CD4-positive, CD25-positive, alpha-beta regulatory T cell (primary cell): ENCODE data around the gene DNAI4. TPM values are rescaled to one million over a fixed set of nuclear protein-coding genes. Genes with fewer than 3 reads are reported as not detected.

Experiments used
- ATAC-seq, 2 donors: fragments of 150-1000 bp; cut with Tn5 transposase; one replicate each; pipeline ENCODE4 v1.10.0; 2021; ENCODE audit warnings: low read depth in 2 of 2, moderate number of reproducible peaks in 2 of 2, moderate library complexity in 1 of 2
- DNase-seq, 3 donors: peaks; one replicate each; pipeline versions ENCODE4 v3.0.0 to v3.0.0-alpha.2; 2012 to 2022; ENCODE audit warnings: mixed read lengths in 1 of 3
- H3K27ac ChIP-seq: one replicate; pipeline ENCODE4 v1.7.0; 2013; ENCODE audit warnings: mild to moderate bottlenecking, low read length; ENCODE audit not compliant: insufficient read depth, poor library complexity, severe bottlenecking
- H3K27me3 ChIP-seq: one replicate; pipeline ENCODE4 v1.7.0; 2013; ENCODE audit warnings: low read length; ENCODE audit not compliant: control insufficient read depth, insufficient read depth
- H3K36me3 ChIP-seq: one replicate; pipeline ENCODE4 v1.7.0; 2013; ENCODE audit warnings: mild to moderate bottlenecking, low read length, moderate library complexity; ENCODE audit not compliant: control insufficient read depth, insufficient read depth
- H3K4me1 ChIP-seq: 2 replicates; pipeline ENCODE4 v1.7.0; 2013; ENCODE audit warnings: mild to moderate bottlenecking, low read length; ENCODE audit not compliant: insufficient read depth, control insufficient read depth, poor library complexity, severe bottlenecking
- H3K4me3 ChIP-seq: one replicate; pipeline ENCODE4 v1.7.0; 2013; ENCODE audit warnings: low read depth, mild to moderate bottlenecking, low read length, moderate library complexity
- H3K9me3 ChIP-seq, 2 experiments: 1 replicate in 1 of 2; 2 replicates in 1 of 2; pipeline ENCODE4 v1.7.0; 2013; ENCODE audit warnings: low read length in 2 of 2, mild to moderate bottlenecking in 1 of 2, moderate library complexity in 1 of 2; ENCODE audit not compliant: control insufficient read depth in 2 of 2
- H3K27ac Mint-ChIP-seq, 3 donors: one replicate each; pipeline ENCODE4 v1.8.0; 2020 to 2022; ENCODE audit warnings: mild to moderate bottlenecking in 3 of 3, mixed read lengths in 3 of 3, moderate library complexity in 2 of 3
- H3K27me3 Mint-ChIP-seq: one replicate; pipeline ENCODE4 v1.8.0; 2022; ENCODE audit warnings: mild to moderate bottlenecking, mixed read lengths
- H3K36me3 Mint-ChIP-seq: one replicate; pipeline ENCODE4 v1.8.0; 2020; ENCODE audit warnings: mixed read lengths
- H3K4me1 Mint-ChIP-seq, 4 donors: one replicate each; pipeline ENCODE4 v1.8.0; 2020 to 2022; ENCODE audit warnings: mixed read lengths in 4 of 4, mild to moderate bottlenecking in 1 of 4
- H3K4me3 Mint-ChIP-seq, 4 donors: one replicate each; pipeline ENCODE4 v1.8.0; 2020 to 2022; ENCODE audit warnings: mild to moderate bottlenecking in 4 of 4, mixed read lengths in 4 of 4, moderate library complexity in 3 of 4
- H3K9me3 Mint-ChIP-seq, 7 donors: one replicate each; pipeline ENCODE4 v1.8.0; 2020 to 2022; ENCODE audit warnings: mixed read lengths in 7 of 7, mild to moderate bottlenecking in 3 of 7, moderate library complexity in 2 of 7
- polyA plus RNA-seq, 4 donors: library from polyadenylated mRNA; unstranded; fragments of 300-500 nt; fragmentation: Illumina TruSeq; gene quantifications; one replicate each; pipeline ENCODE4 v1.2.3, GENCODE V29; 2021
- total RNA-seq: library from RNA; stranded (reverse); gene quantifications from one replicate; pipeline ENCODE4 v1.2.3, GENCODE V29; 2022

DNAI4 gene
- total and polyA plus RNA-seq, 5 donors from 2014 or later, result 0.45 to 3.2 (median 2.0) TPM

DNA sequence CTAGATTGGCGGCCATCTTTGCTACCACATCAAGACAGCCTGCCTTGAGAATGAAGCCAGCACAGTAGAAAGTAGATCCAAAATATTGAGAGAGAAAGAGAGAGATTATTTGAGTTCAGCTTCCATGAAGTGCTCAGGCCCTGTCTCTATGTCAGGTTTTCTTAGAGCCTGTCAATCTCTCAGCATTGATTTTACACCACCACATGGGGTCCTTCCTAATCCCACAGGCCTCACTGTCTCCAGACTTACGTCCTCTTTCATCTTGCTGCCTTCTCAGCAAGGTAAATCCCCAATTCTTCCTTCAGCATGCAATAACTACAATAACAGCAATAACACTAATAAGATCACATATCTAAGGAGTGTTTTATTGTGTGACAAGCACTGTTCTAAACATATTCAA, 151.4 kb downstream of the DNAI4 start:
- Mint-ChIP-seq H3K9me3 (no peaks in the 10 kb centered on the region), H3K27ac (peak overlapping the region in 1 of 3 donors; percentile 27), H3K36me3 (no peaks in the 10 kb centered on the region), H3K4me3 (peak overlapping the region in 1 of 4 donors; percentile 31), H3K27me3 (peaks cover 9% of the 10 kb centered on the region), H3K4me1 (peaks cover 6 to 28% (median 26%) of the 10 kb centered on the region in 4 donors)
- H3K4me3 ChIP-seq, result no peak overlapping the region
- no peaks in the 10 kb centered on the region for H3K36me3 ChIP-seq
- peaks cover 6% of the 10 kb centered on the region for H3K27me3 ChIP-seq
- DNase-seq (no peak), ATAC-seq (no peak)
- H3K4me1 ChIP-seq, result peaks cover 20% of the 10 kb centered on the region
- no peak overlapping the region for H3K27ac ChIP-seq
- no peaks in the 10 kb centered on the region for H3K9me3 ChIP-seq

- no peaks in the 10 kb centered on the region for H3K9me3 Mint-ChIP-seq
- no peaks in the 10 kb centered on the region for H3K27me3 ChIP-seq
- peak overlapping the region in 2 of 3 donors; percentile 24 to 82 for H3K27ac Mint-ChIP-seq
- ATAC-seq, result peak in 1 of 2 donors; percentile 41
- H3K4me1 Mint-ChIP-seq, result peaks cover 6 to 28% (median 26%) of the 10 kb centered on the region in 4 donors
- H3K4me1 ChIP-seq, result peaks cover 20% of the 10 kb centered on the region
- H3K4me3 Mint-ChIP-seq, result peak overlapping the region; percentile 15 to 56 (median 46)
- no peaks in the 10 kb centered on the region for H3K9me3 ChIP-seq
- H3K36me3 ChIP-seq, result no peaks in the 10 kb centered on the region
- H3K27ac ChIP-seq, result no peak overlapping the region
- peaks cover 4% of the 10 kb centered on the region for H3K27me3 Mint-ChIP-seq
- H3K36me3 Mint-ChIP-seq, result no peaks in the 10 kb centered on the region
- H3K4me3 ChIP-seq, result no peak overlapping the region
- DNase-seq, result no peak
These were observed 154.0 kb downstream of the DNAI4 start for GRCh38 chr1:66770694-66771093.

- peaks cover 6 to 28% (median 26%) of the 10 kb centered on the region in 4 donors for H3K4me1 Mint-ChIP-seq
- H3K9me3 Mint-ChIP-seq, result no peaks in the 10 kb centered on the region
- peak overlapping the region; percentile 62 for H3K27ac ChIP-seq
- no peaks in the 10 kb centered on the region for H3K27me3 Mint-ChIP-seq
- peak overlapping the region in 3 of 4 donors; percentile 43 to 81 (median 79) for H3K4me3 Mint-ChIP-seq
- H3K4me3 ChIP-seq, result peak overlapping the region; percentile 85
- no peaks in the 10 kb centered on the region for H3K36me3 ChIP-seq
- H3K4me1 ChIP-seq, result peaks cover 20% of the 10 kb centered on the region
- no peaks in the 10 kb centered on the region for H3K36me3 Mint-ChIP-seq
- ATAC-seq (no peak), DNase-seq (no peak)
- no peaks in the 10 kb centered on the region for H3K27me3 ChIP-seq
- H3K9me3 ChIP-seq, result no peaks in the 10 kb centered on the region
- peak overlapping the region in 2 of 3 donors; percentile 78 to 82 for H3K27ac Mint-ChIP-seq
These were observed 154.4 kb downstream of the DNAI4 start for GRCh38 chr1:66770240-66770639.

DNA sequence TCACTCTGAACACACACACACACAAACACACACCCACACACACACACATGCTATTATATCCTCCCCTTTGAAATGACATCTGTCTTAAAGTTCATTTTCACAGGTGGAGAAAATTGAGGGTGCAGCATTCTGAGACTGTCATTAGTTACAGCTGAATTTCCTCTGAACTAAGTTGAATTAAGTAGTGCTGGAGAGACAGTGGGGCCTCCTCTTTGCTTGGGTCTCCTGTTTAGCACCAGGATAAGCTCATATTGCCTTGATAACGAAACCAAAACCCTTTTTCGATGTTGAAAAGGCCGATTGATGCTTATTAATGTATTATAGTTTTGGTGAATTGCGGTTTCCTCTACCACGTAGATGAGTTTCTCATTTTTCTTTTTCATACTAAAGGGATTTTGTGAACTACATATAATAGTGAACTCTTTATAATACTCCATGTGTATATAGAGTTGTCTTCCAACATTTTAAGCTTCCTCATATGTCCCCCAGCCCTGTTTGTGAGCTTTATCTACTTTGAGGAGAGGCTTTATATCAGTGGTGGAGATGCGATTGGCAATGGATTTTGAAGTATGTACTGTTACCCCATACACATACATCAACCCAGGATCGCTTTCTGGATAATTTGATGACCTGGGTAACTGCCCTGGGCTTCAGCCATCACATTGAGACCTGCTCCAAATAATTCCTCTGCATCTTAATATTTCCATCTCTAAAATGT, 155.0 kb downstream of the DNAI4 start:
- Mint-ChIP-seq H3K27me3 (no peaks in the 10 kb centered on the region), H3K4me1 (peaks cover 6 to 30% (median 27%) of the 10 kb centered on the region in 4 donors), H3K27ac (peak overlapping the region; percentile 53 to 82 (median 78)), H3K36me3 (no peaks in the 10 kb centered on the region), H3K4me3 (peak overlapping the region; percentile 43 to 88 (median 80)), H3K9me3 (no peaks in the 10 kb centered on the region)
- H3K27ac ChIP-seq, result peak overlapping the region; percentile 62
- H3K4me1 ChIP-seq, result peaks cover 20% of the 10 kb centered on the region
- DNase-seq (peak in 2 of 3 donors; percentile 52 to 81), ATAC-seq (peak; percentile 58 to 61)
- no peaks in the 10 kb centered on the region for H3K9me3 ChIP-seq
- H3K4me3 ChIP-seq, result peak overlapping the region; percentile 85
- H3K27me3 ChIP-seq, result no peaks in the 10 kb centered on the region
- no peaks in the 10 kb centered on the region for H3K36me3 ChIP-seq

GRCh38 chr1:66768965-66769364, 155.7 kb downstream of the DNAI4 start:
- Histone ChIP-seq H3K4me3 (peak overlapping the region; percentile 85), H3K36me3 (no peaks in the 10 kb centered on the region), H3K27me3 (no peaks in the 10 kb centered on the region), H3K27ac (no peak overlapping the region), H3K4me1 (peaks cover 20% of the 10 kb centered on the region), H3K9me3 (no peaks in the 10 kb centered on the region)
- ATAC-seq (no peak), DNase-seq (no peak)
- H3K27me3 Mint-ChIP-seq, result no peaks in the 10 kb centered on the region
- peak overlapping the region; percentile 24 to 81 (median 62) for H3K4me3 Mint-ChIP-seq
- peak overlapping the region in 2 of 3 donors; percentile 78 to 82 for H3K27ac Mint-ChIP-seq
- no peaks in the 10 kb centered on the region for H3K36me3 Mint-ChIP-seq
- no peaks in the 10 kb centered on the region for H3K9me3 Mint-ChIP-seq
- H3K4me1 Mint-ChIP-seq, result peaks cover 6 to 30% (median 27%) of the 10 kb centered on the region in 4 donors

GRCh38 chr1:66767626-66768025, 157.0 kb downstream of the DNAI4 start:
- Histone ChIP-seq H3K9me3 (no peaks in the 10 kb centered on the region), H3K27me3 (no peaks in the 10 kb centered on the region), H3K4me1 (peaks cover 20% of the 10 kb centered on the region), H3K27ac (no peak overlapping the region), H3K36me3 (no peaks in the 10 kb centered on the region), H3K4me3 (no peak overlapping the region)
- no peak overlapping the region for H3K27ac Mint-ChIP-seq
- no peak overlapping the region for H3K4me3 Mint-ChIP-seq
- DNase-seq (no peak), ATAC-seq (no peak)
- no peaks in the 10 kb centered on the region for H3K36me3 Mint-ChIP-seq
- H3K27me3 Mint-ChIP-seq, result no peaks in the 10 kb centered on the region
- H3K9me3 Mint-ChIP-seq, result no peaks in the 10 kb centered on the region
- H3K4me1 Mint-ChIP-seq, result peaks cover 6 to 30% (median 27%) of the 10 kb centered on the region in 4 donors

DNA sequence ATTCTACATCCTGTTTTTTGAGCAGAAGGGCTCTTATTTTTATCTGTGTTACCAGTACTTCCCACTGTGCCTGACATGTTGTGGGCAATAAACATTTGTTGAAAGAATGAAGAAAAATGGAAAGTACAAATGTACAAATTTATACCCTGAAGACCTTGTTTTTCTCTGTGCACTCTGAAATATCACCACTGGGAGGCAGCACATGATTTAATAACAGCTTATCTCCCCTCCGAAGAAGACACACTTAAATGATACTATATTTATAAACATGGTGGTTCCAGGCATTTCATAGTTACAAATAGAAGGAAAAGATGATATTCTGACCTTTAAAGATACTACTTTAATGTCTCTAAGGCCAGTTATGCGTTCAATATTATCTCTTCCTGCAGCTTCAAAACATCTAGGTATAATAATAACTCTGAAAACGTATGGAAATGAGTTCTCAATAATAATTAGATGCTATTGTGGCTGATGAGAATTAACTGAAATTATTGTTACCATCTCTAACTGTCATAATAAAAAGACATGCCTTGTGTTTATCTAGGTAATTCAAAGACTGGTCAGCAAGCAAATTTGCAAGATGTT, 159.6 kb downstream of the DNAI4 start:
- H3K4me3 ChIP-seq, result no peak overlapping the region
- H3K36me3 ChIP-seq, result no peaks in the 10 kb centered on the region
- Mint-ChIP-seq H3K4me1 (peaks cover 6 to 20% (median 15%) of the 10 kb centered on the region in 4 donors), H3K4me3 (no peak overlapping the region), H3K27me3 (peaks cover under 1% of the 10 kb centered on the region), H3K9me3 (no peaks in the 10 kb centered on the region), H3K27ac (no peak overlapping the region), H3K36me3 (no peaks in the 10 kb centered on the region)
- H3K27ac ChIP-seq, result no peak overlapping the region
- peaks cover 14% of the 10 kb centered on the region for H3K4me1 ChIP-seq
- ATAC-seq, result peak in 1 of 2 donors; percentile 63
- H3K27me3 ChIP-seq, result no peaks in the 10 kb centered on the region
- DNase-seq, result peak; percentile 21 to 75 (median 57)
- no peaks in the 10 kb centered on the region for H3K9me3 ChIP-seq
